Lower leg skin (tissue), 4 donors: ENCODE measurements around the gene MAST4. TPM values are rescaled to one million over a fixed set of nuclear protein-coding genes. Genes with fewer than 3 reads are reported as not detected.
"Not testable (repeated sequence)": the region's sequence is repeated elsewhere in the genome, so short reads cannot be mapped to it uniquely, and the experiment has no call there.

Source experiments
- DNase-seq, 2 donors: peaks; one replicate each; pipeline ENCODE4 v3.0.0-alpha.2; 2019; ENCODE audit warnings: low spot score in 2 of 2
- H3K4me3 ChIP-seq: fragments of 200-600 bp; sonication (generic); 2 replicates; pipeline ENCODE4 v1.5.1; 2017; ENCODE audit warnings: mild to moderate bottlenecking, low read depth; ENCODE audit not compliant: poor library complexity, severe bottlenecking
- POLR2A ChIP-seq, 2 donors: fragments of 450-650 bp; IDR thresholded peaks; one replicate each; pipeline ENCODE4 v1.6.1; 2016 to 2017; ENCODE audit warnings: antibody characterized with exemption in 2 of 2, mild to moderate bottlenecking in 1 of 2, moderate library complexity in 1 of 2
- WGBS, 2 donors: methylation state at CpG; one replicate each; pipeline ENCODE4 v1.1.5; 2018; 5-methylcytosine and 5-hydroxymethylcytosine counted together
- intact Hi-C: fragments of 100-400 bp; cut with DNase I; formaldehyde crosslinking; loops from one replicate; pipeline ENCODE4 v1.15.0; 2023; ENCODE audit warnings: low total_unique reads
- total RNA-seq, 4 donors: library from RNA; depleted of rRNA; stranded (reverse); fragments of >200 nt; gene quantifications; one replicate each; pipeline ENCODE4 v1.1.0, GENCODE V29; 2016
- TF ChIP-seq, protein P1 (sequence below), 3 donors: fragments of 450-650 bp; IDR thresholded peaks; one replicate each; pipeline ENCODE4 v1.5.1; 2016; ENCODE audit warnings: antibody characterized with exemption in 3 of 3, mild to moderate bottlenecking in 3 of 3, moderate library complexity in 2 of 3

The MAST4 gene
- total RNA-seq, 4 donors from 2014 or later = 49.0 to 109 (median 55.5) TPM

DNA sequence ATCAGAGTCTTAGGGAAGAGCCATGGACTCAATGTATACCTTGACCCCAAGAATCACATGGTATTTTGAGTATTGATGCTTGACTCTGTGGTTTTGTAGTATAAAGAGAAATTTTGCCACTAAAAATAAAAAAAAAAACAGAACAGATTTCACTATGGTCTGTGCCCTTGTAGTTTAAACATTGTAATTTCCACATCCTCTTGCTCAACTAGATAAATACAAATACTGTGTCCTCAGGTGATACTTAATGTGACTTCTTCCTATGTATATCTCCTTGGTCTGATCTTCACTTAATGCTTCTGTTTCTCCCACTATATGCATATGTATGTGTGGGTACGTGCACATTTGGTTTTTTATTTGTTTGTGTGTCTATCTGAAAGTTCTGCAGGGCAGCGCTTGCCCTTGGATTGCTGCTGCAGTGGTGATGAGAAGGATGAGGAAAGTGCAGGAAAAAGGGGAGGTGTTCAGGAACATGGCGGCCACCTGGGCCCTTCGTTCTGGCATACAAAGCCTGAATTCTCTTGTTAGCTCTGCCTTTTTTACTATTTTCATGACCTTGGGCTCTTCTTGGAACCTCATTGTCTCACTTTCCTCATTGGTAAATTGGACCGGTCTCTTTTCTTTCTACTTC lies 222.2 kb downstream of the MAST4 start:
- DNase-seq = no peak
- H3K4me3 ChIP-seq = no peak overlapping the region
- WGBS, 2 donors = 95 to 97% methylated on average over 5 of the region's 5 CpGs
- intact Hi-C loops = no loop called here
- TF ChIP-seq POLR2A (IDR thresholded peaks at IDR 0.05) = no peak
- TF ChIP-seq, protein P1, sequence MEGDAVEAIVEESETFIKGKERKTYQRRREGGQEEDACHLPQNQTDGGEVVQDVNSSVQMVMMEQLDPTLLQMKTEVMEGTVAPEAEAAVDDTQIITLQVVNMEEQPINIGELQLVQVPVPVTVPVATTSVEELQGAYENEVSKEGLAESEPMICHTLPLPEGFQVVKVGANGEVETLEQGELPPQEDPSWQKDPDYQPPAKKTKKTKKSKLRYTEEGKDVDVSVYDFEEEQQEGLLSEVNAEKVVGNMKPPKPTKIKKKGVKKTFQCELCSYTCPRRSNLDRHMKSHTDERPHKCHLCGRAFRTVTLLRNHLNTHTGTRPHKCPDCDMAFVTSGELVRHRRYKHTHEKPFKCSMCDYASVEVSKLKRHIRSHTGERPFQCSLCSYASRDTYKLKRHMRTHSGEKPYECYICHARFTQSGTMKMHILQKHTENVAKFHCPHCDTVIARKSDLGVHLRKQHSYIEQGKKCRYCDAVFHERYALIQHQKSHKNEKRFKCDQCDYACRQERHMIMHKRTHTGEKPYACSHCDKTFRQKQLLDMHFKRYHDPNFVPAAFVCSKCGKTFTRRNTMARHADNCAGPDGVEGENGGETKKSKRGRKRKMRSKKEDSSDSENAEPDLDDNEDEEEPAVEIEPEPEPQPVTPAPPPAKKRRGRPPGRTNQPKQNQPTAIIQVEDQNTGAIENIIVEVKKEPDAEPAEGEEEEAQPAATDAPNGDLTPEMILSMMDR (IDR thresholded peaks at IDR 0.05) = no peak

DNA sequence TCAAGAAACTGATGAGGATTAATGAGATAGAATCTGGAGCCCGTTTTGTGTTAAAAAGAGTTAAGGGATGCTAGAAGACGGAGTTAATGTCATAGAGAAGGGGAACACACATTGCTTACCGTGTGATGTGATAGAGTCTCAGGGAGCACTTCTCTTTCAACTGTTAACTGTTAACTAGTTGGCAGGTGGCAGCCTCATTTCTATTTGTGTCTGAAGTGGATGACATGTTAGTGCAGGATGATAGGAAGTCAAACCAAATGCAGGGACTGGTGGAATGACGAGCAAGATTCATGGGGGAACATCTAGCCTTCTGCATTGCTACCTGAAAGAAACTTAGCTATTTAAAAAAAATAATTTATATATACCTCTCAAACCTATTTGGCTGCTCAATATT lies 222.7 kb downstream of the MAST4 start:
- no peak overlapping the region for H3K4me3 ChIP-seq
- DNase-seq = no peak
- WGBS, 2 donors = 89 to 90% methylated on average over 4 of the region's 4 CpGs
- TF ChIP-seq, protein P1 (IDR thresholded peaks at IDR 0.05) = no peak
- no peak for TF ChIP-seq POLR2A (IDR thresholded peaks at IDR 0.05)
- intact Hi-C loops = no loop called here

DNA sequence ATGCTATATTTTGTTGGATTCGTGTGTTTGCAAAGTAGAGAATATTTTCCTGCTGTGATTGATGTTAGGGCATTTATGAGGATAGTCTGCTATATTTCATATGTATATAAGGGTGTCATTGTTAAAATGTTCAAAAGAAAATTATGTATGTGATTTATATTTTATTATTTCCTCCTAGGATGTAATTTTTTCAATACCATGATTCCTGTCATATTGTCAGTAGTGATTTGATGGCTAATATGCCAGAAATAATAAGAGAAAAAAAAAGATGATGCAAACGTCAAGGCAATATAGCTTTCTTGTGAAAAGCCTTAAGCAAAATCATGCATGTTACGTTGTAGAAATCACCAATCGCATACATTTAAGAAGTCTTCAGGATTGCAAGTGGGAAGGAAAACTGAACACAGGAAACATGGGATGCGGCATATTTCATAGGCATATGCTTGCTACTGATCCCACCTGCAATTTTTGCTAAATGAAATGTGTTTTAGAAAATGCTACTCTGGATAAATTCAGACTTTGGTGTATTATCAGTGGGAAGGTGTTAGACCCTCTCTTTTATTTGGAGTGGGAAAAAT lies 224.5 kb downstream of the MAST4 start:
- intact Hi-C loops = no loop called here
- DNase-seq = no peak
- no peak overlapping the region for H3K4me3 ChIP-seq
- no peak for TF ChIP-seq POLR2A (IDR thresholded peaks at IDR 0.05)
- TF ChIP-seq, protein P1 (IDR thresholded peaks at IDR 0.05) = no peak
- WGBS, 2 donors = 91 to 93% methylated on average over 5 of the region's 5 CpGs

DNA sequence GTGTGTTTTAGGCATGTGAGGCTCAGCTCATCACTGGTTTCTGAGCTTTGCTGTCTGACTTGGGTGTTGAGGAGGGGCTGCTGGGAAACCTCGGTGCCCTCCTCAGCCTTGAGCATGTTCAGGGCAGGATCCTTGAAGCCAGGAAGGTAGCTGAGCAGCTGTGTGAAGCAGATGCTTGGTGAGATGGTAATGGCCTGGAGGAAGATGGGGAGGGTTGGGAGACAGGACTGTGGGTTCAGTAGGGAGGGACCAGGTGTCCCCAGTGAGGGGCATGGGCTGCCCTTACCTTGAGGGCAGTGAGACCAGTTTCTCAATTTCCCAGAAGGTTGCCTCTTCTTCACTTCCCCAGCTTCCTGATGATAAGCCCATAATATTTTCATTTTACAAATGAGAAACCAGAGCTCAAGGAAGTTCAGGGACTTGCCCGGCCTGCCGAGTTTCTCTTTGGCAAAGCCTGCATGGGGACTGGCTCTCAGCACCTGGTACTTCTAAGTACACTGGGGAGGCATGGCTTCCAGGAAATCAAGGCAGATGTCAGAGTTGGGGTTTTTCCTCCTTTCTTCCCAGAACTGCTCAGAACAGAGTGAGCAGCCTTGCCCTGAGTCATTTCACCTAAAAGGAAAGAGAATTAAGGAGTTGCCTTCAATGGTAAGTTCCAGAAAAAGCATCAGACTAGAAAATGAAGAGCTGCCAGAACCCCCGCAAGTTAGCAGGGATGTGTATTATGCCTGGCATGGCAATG lies 225.7 kb downstream of the MAST4 start:
- no peak overlapping the region for H3K4me3 ChIP-seq
- WGBS, 2 donors = 49 to 63% methylated on average over 4 of the region's 4 CpGs
- no peak for DNase-seq
- intact Hi-C loops = no loop called here
- TF ChIP-seq POLR2A (IDR thresholded peaks at IDR 0.05) = no peak
- TF ChIP-seq, protein P1 (IDR thresholded peaks at IDR 0.05) = no peak

DNA sequence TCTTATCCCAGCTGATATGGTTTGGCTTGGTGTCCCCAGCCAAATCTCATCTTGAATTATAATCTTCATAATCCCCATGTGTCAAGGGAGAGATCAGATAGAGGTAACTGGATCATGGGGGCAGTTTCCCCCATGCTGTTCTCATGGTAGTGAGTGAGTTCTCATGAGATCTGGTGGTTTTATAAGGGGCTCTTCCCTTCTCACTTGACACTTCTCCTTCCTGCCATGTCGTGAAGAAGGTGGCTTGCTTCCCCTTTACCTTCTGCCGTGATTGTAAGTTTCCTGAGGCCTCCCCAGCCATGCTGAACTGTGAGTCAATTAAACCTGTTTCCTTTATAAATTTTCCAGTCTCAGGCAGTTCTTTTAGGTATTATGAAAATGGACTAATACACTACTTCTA lies 226.7 kb downstream of the MAST4 start:
- intact Hi-C loops, DNase-seq, H3K4me3 ChIP-seq: not testable (repeated sequence)
- 68 to 89% methylated on average over 2 of the region's 2 CpGs for WGBS, 2 donors

DNA sequence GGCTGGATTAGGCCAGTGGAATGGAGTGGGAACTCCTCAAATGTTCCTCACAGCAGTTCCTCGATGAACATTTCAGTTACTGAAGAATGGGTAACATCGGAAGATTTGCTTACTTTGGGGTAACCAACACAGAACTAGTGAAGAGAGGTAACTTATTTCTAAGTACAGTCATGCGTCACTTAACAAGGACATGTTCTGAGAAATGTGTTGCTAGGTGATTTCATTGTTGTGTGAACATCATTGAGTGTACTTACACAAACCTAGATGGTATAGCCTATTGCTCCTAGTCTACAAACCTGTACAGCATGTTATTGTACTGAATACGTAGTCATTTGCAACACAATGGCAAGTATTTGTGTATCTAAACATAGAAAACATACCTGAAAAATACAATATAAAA lies 228.3 kb downstream of the MAST4 start:
- DNase-seq = no peak
- H3K4me3 ChIP-seq = no peak overlapping the region
- intact Hi-C loops = no loop called here
- 91 to 96% methylated on average over 4 of the region's 4 CpGs for WGBS, 2 donors
- TF ChIP-seq, protein P1 (IDR thresholded peaks at IDR 0.05) = no peak
